Naive thymus-derived CD8-positive, alpha-beta T cell (primary cell): ENCODE data around the gene FGD2. TPM values are rescaled to one million over a fixed set of nuclear protein-coding genes. Genes with fewer than 3 reads are reported as not detected.
"Not testable (repeated sequence)": the region's sequence is repeated elsewhere in the genome, so short reads cannot be mapped to it uniquely, and the experiment has no call there.

Experiments
- ATAC-seq, 2 donors: fragments of 150-1000 bp; cut with Tn5 transposase in 1 of 2; sonication (Bioruptor Pico), chemical (Tn5 transposase) in 1 of 2; 1 replicate in 1 of 2; 2 replicates in 1 of 2; pipeline ENCODE4 v1.10.0; 2021; ENCODE audit warnings: mild to moderate bottlenecking in 2 of 2, moderate library complexity in 2 of 2
- POLR2A ChIA-PET: fragments of 350-600 bp; sonication (Branson Sonifier 250); formaldehyde crosslinking; loops from one replicate; lab custom pipeline; 2021; ENCODE audit warnings: antibody characterized with exemption; lab: Charles Lee
- DNase-seq, 10 donors: peaks; one replicate each; pipeline versions ENCODE4 v3.0.0 to v3.0.0-alpha.2; 2020 to 2022
- H3K27ac Mint-ChIP-seq, 10 donors: one replicate each; pipeline ENCODE4 v1.8.0; 2020 to 2022; ENCODE audit warnings: mild to moderate bottlenecking in 10 of 10, mixed read lengths in 10 of 10, moderate library complexity in 4 of 10, inconsistent platforms in 1 of 10
- H3K27me3 Mint-ChIP-seq, 5 donors: one replicate each; pipeline ENCODE4 v1.8.0; 2021 to 2022; ENCODE audit warnings: mixed read lengths in 5 of 5
- H3K36me3 Mint-ChIP-seq, 3 donors: one replicate each; pipeline ENCODE4 v1.8.0; 2020 to 2022; ENCODE audit warnings: mixed read lengths in 3 of 3, mild to moderate bottlenecking in 2 of 3, inconsistent platforms in 1 of 3
- H3K4me1 Mint-ChIP-seq, 4 donors: one replicate each; pipeline ENCODE4 v1.8.0; 2021 to 2022; ENCODE audit warnings: mixed read lengths in 4 of 4
- H3K4me3 Mint-ChIP-seq, 10 donors: one replicate each; pipeline ENCODE4 v1.8.0; 2020 to 2022; ENCODE audit warnings: mild to moderate bottlenecking in 10 of 10, mixed read lengths in 10 of 10, moderate library complexity in 6 of 10, inconsistent platforms in 1 of 10
- H3K9me3 Mint-ChIP-seq, 9 donors: one replicate each; pipeline ENCODE4 v1.8.0; 2020 to 2022; ENCODE audit warnings: mixed read lengths in 9 of 9, mild to moderate bottlenecking in 3 of 9, inconsistent platforms in 1 of 9, moderate library complexity in 1 of 9
- polyA plus RNA-seq, 3 donors: library from polyadenylated mRNA; unstranded; fragments of 300-500 nt; fragmentation: Illumina TruSeq; gene quantifications; one replicate each; pipeline ENCODE4 v1.2.3, GENCODE V29; 2021
- total RNA-seq, 8 experiments: library from RNA in 2 of 8; stranded (reverse) in 2 of 8; gene quantifications; one replicate each; pipeline ENCODE4 v1.2.3 and lab custom pipeline; 2021 to 2026

The FGD2 gene
- total and polyA plus RNA-seq, 5 experiments from 2014 or later, result 0.25 to 7.4 (median 7.2) TPM; not detected in 2

DNA sequence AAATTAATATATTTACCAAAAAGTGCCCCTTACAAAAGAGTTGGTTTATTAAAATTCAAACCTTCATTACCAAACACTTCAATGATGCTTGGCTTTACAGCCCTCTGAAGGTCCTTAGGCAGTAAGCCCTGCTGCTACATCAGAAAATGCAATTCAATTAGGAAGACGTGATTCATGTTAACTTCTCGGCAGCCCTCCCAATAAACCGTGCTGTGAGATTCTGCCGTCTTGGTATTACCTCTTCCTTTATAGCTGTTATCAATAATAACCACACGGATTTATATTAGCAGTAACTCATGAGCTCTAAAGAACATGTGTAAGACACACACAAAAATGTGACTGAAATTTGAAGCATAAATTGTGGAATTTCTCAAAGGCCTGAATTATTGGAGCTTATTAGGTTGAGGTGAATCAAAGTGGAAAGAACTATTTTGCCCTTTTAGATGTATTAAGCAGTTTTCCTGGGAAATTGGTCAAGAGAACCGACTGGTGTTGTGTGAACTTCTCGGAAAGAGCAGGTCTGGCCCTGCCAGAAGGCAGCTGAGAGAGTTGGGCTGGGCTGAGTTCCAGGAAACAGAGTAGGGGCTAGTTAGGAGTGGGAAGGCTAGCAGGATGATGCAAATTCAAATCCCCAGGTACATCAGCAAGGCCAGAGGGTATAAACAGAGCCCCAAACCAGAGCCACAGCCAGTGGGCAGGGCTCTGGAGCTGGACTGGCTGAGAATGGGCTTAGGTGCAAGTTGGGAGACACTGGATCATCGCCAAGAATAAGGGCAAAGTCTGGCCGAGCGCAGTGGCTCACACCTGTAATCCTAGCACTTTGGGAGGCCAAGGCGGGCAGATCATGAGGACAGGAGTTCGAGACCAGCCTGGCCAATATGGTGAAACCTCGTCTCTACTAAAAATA, 33.1 kb downstream of the FGD2 start:
- H3K9me3 Mint-ChIP-seq, result no peaks in the 10 kb centered on the region
- H3K27ac Mint-ChIP-seq, result peak overlapping the region in 2 of 10 donors; percentile 1 to 19
- no peak for ATAC-seq
- no peak for DNase-seq
- H3K4me1 Mint-ChIP-seq, result peaks cover 7 to 24% (median 14%) of the 10 kb centered on the region in 4 donors
- H3K27me3 Mint-ChIP-seq, result no peaks in the 10 kb centered on the region
- no peak overlapping the region for H3K4me3 Mint-ChIP-seq
- H3K36me3 Mint-ChIP-seq, result no peaks in the 10 kb centered on the region
- POLR2A ChIA-PET, result interaction anchor here (0.7 to 1.1 kb wide), 2 partner anchors 135 to 226 kb away, joined by 5 to 6 read pairs; no protein-coding TSS in a partner anchor

DNA sequence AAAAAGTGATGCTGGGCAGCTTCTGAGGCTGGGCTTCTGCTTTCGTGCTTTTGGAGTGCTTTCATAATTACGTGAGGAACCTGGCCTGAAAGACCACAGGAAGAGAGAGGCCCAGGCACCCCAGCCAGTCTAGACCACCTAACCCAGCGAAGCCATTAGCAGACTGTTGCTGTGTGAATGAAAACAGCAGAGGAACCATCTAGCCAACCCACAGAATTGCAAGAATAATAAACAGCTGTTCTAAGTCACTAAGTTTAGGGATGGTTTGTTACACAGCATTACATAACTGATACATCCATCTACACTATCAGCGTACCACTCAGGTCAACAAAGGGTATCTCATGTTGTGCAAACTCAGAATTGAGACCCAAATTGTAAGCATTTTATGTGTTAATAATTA, 34.5 kb downstream of the FGD2 start:
- Mint-ChIP-seq H3K27ac (no peak overlapping the region), H3K36me3 (no peaks in the 10 kb centered on the region), H3K27me3 (no peaks in the 10 kb centered on the region), H3K4me1 (peaks cover 0 to 14% (median 8%) of the 10 kb centered on the region in 4 donors), H3K9me3 (no peaks in the 10 kb centered on the region), H3K4me3 (no peak overlapping the region)
- DNase-seq, result no peak
- POLR2A ChIA-PET, result interaction anchor here (1.1 to 1.7 kb wide), 2 partner anchors 14 to 133 kb away, joined by 4 to 6 read pairs; no protein-coding TSS in a partner anchor
- ATAC-seq, result no peak

DNA sequence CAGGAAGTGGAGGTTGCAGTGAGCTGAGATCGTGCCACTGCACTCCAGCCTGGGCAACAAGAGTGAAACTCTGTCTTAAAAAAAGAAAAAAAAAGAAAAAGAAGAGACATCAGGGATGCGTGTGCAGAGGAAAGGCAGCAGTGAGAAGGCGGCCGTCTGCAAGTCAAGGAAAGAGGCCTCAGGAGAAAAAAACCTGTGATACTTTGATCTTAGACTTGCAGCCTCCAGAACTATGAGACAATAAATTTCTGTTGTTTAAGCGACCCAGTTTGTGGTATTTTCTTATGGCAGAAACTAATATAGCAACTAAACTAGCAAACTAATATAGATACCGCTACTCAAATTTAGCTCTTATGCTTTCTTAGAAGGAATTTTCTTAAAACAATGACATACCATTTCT, 36.1 kb downstream of the FGD2 start:
- ATAC-seq, result no peak
- Mint-ChIP-seq H3K4me3 (no peak overlapping the region), H3K27me3 (no peaks in the 10 kb centered on the region), H3K4me1 (peaks cover 8 to 25% (median 15%) of the 10 kb centered on the region in 4 donors), H3K9me3 (no peaks in the 10 kb centered on the region), H3K36me3 (no peaks in the 10 kb centered on the region), H3K27ac (peak overlapping the region in 4 of 10 donors; percentile 10 to 74 (median 45))
- POLR2A ChIA-PET, result no interaction called here
- no peak for DNase-seq

DNA sequence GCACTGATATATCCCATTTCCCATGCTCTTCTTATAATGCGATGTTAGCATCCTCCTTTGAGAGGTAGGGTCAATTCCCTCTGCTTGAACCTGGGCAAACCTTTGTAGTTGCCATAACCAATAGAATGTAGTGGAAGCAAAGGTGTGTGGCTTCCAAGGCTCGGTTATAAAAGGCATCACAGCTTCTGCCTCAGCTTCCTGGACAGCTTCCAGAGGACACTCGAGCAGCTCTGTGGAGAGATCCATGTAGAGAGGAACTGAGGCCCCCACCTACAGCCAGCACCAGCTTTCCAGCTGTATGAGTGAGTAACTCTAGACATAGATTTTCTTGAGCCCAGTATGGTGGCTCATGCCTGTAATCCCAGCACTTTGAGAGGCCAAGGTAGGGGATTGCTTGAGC, 36.7 kb downstream of the FGD2 start:
- H3K36me3 Mint-ChIP-seq, result no peaks in the 10 kb centered on the region
- H3K27ac Mint-ChIP-seq, result peak overlapping the region in 4 of 10 donors; percentile 30 to 74 (median 65)
- DNase-seq (no peak), ATAC-seq (no peak)
- H3K4me3 Mint-ChIP-seq, result no peak overlapping the region
- no peaks in the 10 kb centered on the region for H3K27me3 Mint-ChIP-seq
- H3K9me3 Mint-ChIP-seq, result no peaks in the 10 kb centered on the region
- POLR2A ChIA-PET, result no interaction called here
- H3K4me1 Mint-ChIP-seq, result peaks cover 10 to 31% (median 21%) of the 10 kb centered on the region in 4 donors

DNA sequence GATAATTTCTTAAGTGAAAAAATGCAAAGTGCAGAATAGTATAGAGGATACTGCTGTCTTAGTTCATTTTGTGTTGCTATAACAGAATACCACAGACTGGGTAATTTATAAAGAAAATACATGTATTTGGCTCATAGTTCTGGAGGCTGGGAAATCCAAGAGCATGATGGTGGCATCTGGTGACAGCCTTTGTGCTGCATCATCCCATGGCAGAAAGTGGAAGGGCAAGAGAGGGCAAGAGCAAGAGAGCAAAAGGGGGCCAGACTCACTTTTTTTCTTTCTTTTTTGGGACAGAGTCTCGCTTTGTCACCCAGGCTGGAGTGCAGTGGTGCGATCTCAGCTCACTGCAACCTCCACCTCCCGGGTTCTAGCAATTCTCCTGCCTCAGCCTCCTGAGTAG, 37.6 kb downstream of the FGD2 start:
- H3K36me3 Mint-ChIP-seq, H3K9me3 Mint-ChIP-seq, DNase-seq, H3K4me3 Mint-ChIP-seq, H3K27me3 Mint-ChIP-seq, POLR2A ChIA-PET, ATAC-seq: not testable (repeated sequence)
- Mint-ChIP-seq H3K27ac (peak overlapping the region in 2 of 10 donors; percentile 58 to 60), H3K4me1 (peaks cover 17 to 41% (median 31%) of the 10 kb centered on the region in 4 donors)

DNA sequence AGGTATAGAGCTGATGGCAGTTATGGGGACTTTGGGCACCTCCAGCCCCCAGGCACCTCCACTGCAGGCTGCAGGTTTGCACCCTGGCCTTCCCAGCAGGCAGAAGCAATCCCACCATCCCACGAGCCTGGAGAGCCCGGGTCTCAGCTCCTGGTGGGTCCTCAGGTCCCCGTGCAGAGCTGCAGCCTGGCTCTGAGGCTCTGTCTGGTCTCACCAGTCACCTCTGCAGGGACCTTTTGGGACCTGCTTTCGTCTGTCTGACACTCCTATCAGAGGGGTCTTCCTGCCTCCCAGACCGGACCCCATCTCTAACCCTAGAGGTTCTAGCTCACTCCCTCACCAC, 41.9 kb downstream of the FGD2 start:
- DNase-seq, result no peak
- peaks cover 34 to 68% (median 67%) of the 10 kb centered on the region in 4 donors for H3K4me1 Mint-ChIP-seq
- ATAC-seq, result no peak
- no peaks in the 10 kb centered on the region for H3K9me3 Mint-ChIP-seq
- peak overlapping the region; percentile 49 to 99 (median 89) for H3K27ac Mint-ChIP-seq
- H3K4me3 Mint-ChIP-seq, result peak overlapping the region in 9 of 10 donors; percentile 28 to 75 (median 55)
- POLR2A ChIA-PET, result interaction anchor here (1.0 to 9.7 kb wide), 4 partner anchors 25 to 162 kb away, joined by 3 to 186 read pairs (median 10); partner anchors contain the start of gene PIM1
- H3K27me3 Mint-ChIP-seq, result no peaks in the 10 kb centered on the region
- H3K36me3 Mint-ChIP-seq, result no peaks in the 10 kb centered on the region

DNA sequence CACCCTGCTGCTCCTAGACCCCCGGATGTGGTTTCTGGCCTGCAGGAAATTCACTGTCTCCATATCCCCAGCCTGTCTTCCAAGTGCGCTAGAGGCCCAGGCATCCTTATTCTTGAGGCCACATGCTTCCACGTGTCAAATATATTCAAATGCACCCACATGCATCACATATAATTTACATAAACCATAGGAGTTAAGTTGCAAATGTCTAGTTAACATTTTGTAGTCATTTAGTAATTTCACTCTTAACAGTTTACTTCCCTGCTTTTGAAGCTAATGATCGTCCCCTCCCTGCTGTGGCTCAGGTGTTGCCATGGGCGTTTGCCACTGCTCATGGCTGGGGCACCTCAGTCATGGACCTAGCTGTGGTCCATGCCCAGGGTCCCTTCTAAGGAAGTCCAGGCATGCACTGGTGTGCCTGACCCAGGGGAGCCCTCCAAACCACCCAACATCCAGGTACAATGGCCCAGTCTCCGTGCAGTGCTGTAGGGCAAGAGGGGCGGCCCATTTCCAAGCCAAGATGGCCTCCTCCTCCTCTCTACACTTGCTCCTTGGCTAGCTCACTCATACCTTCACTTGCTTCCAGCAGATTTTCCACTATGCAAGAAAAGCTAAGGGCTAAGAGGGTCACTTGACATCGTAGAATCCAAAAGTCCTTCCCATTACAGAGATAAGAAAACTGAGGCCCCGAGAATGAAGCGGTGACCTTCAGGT, 42.4 kb downstream of the FGD2 start:
- ATAC-seq (no peak), DNase-seq (no peak)
- Mint-ChIP-seq H3K27me3 (no peaks in the 10 kb centered on the region), H3K4me1 (peaks cover 34 to 72% (median 68%) of the 10 kb centered on the region in 4 donors), H3K9me3 (no peaks in the 10 kb centered on the region), H3K27ac (peak overlapping the region; percentile 66 to 99 (median 89)), H3K36me3 (no peaks in the 10 kb centered on the region), H3K4me3 (peak overlapping the region in 9 of 10 donors; percentile 28 to 75 (median 55))
- POLR2A ChIA-PET, result interaction anchor here (0.7 to 9.7 kb wide), 5 partner anchors 19 to 139 kb away, joined by 3 to 186 read pairs (median 12); partner anchors contain the start of gene PIM1

DNA sequence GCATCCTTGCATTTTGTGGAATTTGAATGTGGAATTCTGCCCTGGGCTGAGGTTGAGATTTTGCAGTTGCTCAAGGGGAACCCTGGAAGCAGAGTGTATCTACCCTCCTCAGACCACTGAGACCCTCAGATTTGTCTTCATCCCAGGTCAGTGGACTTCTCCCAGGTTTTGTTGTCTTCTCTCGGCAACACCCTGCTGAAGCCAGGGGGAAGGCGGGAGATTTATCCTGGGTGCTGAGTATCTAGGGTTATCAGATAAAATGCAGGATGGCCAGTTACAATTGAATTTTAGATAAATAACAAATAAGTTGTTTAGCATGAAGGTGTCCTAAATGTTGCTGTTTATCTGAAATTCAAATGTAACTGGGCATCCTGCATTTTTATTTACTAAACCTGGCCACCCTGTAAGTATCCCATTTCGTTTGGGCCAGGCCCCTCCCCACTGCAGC, 43.0 kb downstream of the FGD2 start:
- H3K36me3 Mint-ChIP-seq, result no peaks in the 10 kb centered on the region
- H3K9me3 Mint-ChIP-seq, result no peaks in the 10 kb centered on the region
- H3K27ac Mint-ChIP-seq, result peak overlapping the region; percentile 88 to 99 (median 94)
- H3K27me3 Mint-ChIP-seq, result no peaks in the 10 kb centered on the region
- peaks cover 34 to 74% (median 68%) of the 10 kb centered on the region in 4 donors for H3K4me1 Mint-ChIP-seq
- no peak for DNase-seq
- no peak for ATAC-seq
- POLR2A ChIA-PET, result interaction anchor here (0.7 to 9.7 kb wide), 7 partner anchors 11 to 138 kb away, joined by 3 to 186 read pairs (median 4); partner anchors contain the start of gene PIM1
- peak overlapping the region in 9 of 10 donors; percentile 58 to 91 (median 73) for H3K4me3 Mint-ChIP-seq

DNA sequence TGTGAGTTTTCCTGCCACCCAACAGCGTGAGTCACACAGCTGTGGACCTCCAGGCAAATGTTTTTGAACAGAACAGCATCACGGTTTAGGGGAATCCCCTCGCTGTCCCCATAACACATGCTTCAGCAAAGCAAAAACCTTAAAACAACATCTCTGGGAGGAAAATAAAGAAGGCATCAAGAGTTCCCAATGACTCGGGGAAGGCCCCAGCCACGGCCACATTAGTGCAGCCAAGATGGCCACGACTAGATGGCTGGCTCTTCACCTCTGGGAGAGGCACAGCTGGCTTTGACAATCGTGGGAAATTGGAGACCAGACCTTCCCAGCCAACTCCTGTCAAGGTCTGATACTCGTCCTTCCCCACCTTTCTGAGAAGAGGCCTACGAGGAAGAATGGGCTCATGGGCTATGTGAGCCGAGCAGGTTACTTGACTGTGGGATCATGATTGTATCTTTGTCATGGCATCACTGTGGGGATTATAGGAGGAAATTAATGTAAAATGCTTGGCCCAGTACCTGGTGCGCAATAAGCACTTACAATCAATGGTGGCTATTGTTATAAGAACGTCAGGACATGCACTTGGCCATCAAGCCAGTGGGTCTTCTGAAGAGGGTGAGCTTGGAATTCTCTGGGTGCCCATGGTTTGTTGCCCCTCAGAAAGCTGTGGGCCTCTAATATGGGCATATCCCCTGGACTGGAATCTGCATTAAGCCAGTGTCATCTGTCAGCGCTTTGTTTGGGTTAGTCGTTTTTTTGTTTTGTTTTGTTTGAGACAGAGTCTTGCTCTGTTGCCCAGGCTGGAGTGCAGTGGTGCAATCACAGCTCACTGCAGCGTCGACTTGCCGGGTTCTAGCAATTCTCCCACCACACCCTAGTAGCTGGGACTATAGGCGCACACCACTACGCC, 43.6 kb downstream of the FGD2 start:
- peak overlapping the region; percentile 88 to 99 (median 94) for H3K27ac Mint-ChIP-seq
- peaks cover 34 to 74% (median 69%) of the 10 kb centered on the region in 4 donors for H3K4me1 Mint-ChIP-seq
- no peaks in the 10 kb centered on the region for H3K9me3 Mint-ChIP-seq
- POLR2A ChIA-PET, result interaction anchor here (1.0 to 9.7 kb wide), 8 partner anchors 10 to 160 kb away, joined by 3 to 186 read pairs (median 10); partner anchors contain the start of gene PIM1
- peak; percentile 77 to 82 for ATAC-seq
- DNase-seq, result peak; percentile 40 to 81 (median 62)
- no peaks in the 10 kb centered on the region for H3K36me3 Mint-ChIP-seq
- no peaks in the 10 kb centered on the region for H3K27me3 Mint-ChIP-seq
- peak overlapping the region; percentile 43 to 91 (median 70) for H3K4me3 Mint-ChIP-seq

DNA sequence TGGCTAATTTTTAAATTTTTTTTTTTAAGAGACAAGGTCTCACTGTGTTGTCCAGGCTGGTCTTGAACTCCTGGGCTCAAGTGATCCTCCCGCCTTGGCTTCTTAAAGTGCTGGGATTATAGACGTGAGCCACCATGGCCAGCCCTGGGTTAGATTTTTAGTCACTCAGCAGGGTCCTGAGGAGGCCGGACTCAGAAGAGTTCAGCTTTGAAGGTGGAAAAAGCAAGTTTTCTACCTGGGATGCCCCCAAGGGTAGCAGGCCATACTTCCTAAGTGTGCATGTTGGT, 44.2 kb downstream of the FGD2 start:
- H3K4me3 Mint-ChIP-seq, result peak overlapping the region; percentile 67 to 91 (median 80)
- peaks cover 36 to 75% (median 71%) of the 10 kb centered on the region in 4 donors for H3K4me1 Mint-ChIP-seq
- H3K27me3 Mint-ChIP-seq, result no peaks in the 10 kb centered on the region
- H3K9me3 Mint-ChIP-seq, result no peaks in the 10 kb centered on the region
- DNase-seq (no peak), ATAC-seq (no peak)
- POLR2A ChIA-PET, result interaction anchor here (1.3 to 9.7 kb wide), 7 partner anchors 22 to 160 kb away, joined by 4 to 186 read pairs (median 7); partner anchors contain the start of gene PIM1
- peak overlapping the region; percentile 88 to 99 (median 94) for H3K27ac Mint-ChIP-seq
- H3K36me3 Mint-ChIP-seq, result no peaks in the 10 kb centered on the region

DNA sequence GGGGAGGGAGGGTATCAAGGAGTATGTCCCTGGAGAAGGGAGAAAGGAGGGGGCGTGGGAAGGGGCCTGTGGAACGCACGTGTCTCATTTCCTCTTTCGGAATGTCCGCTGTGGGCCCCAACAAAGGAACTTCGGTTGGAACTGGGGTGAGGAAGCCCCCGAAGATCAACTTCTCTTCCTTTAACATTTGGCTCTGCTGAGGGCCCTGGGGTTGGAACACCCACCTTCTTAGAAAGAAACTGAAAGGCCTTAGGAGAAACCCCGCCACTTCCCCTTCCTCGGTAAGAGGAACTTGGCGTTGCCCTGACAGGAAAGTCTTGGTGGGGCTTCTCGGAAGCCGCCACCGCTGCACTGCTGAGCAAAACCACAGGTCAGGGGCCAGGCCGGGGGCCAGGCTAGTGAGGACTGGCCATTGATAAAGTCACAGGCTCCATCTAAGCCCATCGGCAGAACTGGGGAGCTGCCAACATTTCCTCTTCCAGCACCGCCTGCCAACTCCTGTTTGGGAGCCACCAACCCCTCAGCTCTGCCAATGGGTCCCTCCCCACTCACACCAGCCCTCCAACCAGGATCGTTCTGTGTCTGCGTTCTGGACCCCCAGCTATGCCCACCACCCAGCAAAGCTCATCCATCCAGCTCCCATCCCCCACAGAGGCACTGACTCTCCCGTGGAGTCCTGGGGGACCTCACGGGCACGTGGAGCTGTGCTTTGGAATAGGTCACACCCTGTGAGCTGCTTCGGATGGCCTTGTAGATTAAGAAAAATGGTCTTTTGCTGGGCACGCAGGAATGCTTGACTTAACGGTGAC, 44.8 kb downstream of the FGD2 start:
- peak overlapping the region; percentile 88 to 99 (median 94) for H3K27ac Mint-ChIP-seq
- peak; percentile 29 to 71 (median 43) for DNase-seq
- H3K36me3 Mint-ChIP-seq, result no peaks in the 10 kb centered on the region
- ATAC-seq, result peak; percentile 27 to 29
- no peaks in the 10 kb centered on the region for H3K27me3 Mint-ChIP-seq
- POLR2A ChIA-PET, result interaction anchor here (0.9 to 9.7 kb wide), 10 partner anchors 20 to 159 kb away, joined by 3 to 186 read pairs (median 6); partner anchors contain the start of gene PIM1
- peaks cover 40 to 79% (median 71%) of the 10 kb centered on the region in 4 donors for H3K4me1 Mint-ChIP-seq
- no peaks in the 10 kb centered on the region for H3K9me3 Mint-ChIP-seq
- H3K4me3 Mint-ChIP-seq, result peak overlapping the region; percentile 67 to 91 (median 80)
